HG03571 (cell line): ENCODE measurements around the gene NSG1.

Experiments
- ATAC-seq: cut with Tn5 transposase; IDR thresholded peaks from one replicate; pipeline ENCODE4 v1.9.1; 2021; ENCODE audit not compliant: unreplicated experiment

The NSG1 gene

GRCh38 chr4:4368809-4369580 is 17.9 kb upstream of the NSG1 start:
- ATAC-seq, result no peak

GRCh38 chr4:4374388-4375098 is 12.4 kb upstream of the NSG1 start:
- no peak for ATAC-seq

GRCh38 chr4:4376074-4376473 is 10.8 kb upstream of the NSG1 start:
- ATAC-seq, result no peak

GRCh38 chr4:4377191-4377590 is 9.7 kb upstream of the NSG1 start:
- ATAC-seq, result no peak

- no peak for ATAC-seq
These were observed 9.0 kb upstream of the NSG1 start for GRCh38 chr4:4377732-4378460.

- no peak for ATAC-seq
These were observed 7.3 kb upstream of the NSG1 start for GRCh38 chr4:4379540-4380087.

GRCh38 chr4:4383085-4383484 is 3.8 kb upstream of the NSG1 start:
- ATAC-seq, result no peak

- ATAC-seq, result no peak
These were observed 2.1 kb upstream of the NSG1 start for GRCh38 chr4:4384837-4385236.

GRCh38 chr4:4385729-4386295 is 1.1 kb upstream of the NSG1 start:
- no peak for ATAC-seq

- ATAC-seq, result no peak
These were observed 586 bp upstream of the NSG1 start for GRCh38 chr4:4386296-4386735.

GRCh38 chr4:4387531-4388310 is 819 bp downstream of the NSG1 start:
- ATAC-seq, result no peak

GRCh38 chr4:4388311-4388790 is 1.4 kb downstream of the NSG1 start:
- no peak for ATAC-seq

GRCh38 chr4:4388836-4389575 is 2.1 kb downstream of the NSG1 start:
- ATAC-seq, result no peak

GRCh38 chr4:4390046-4390445 is 3.1 kb downstream of the NSG1 start:
- no peak for ATAC-seq

GRCh38 chr4:4390515-4391240 is 3.8 kb downstream of the NSG1 start:
- no peak for ATAC-seq

- no peak for ATAC-seq
These were observed 5.0 kb downstream of the NSG1 start for GRCh38 chr4:4391866-4392265.

GRCh38 chr4:4392501-4393183 is 5.7 kb downstream of the NSG1 start:
- ATAC-seq, result no peak

- no peak for ATAC-seq
These were observed 7.7 kb downstream of the NSG1 start for GRCh38 chr4:4394644-4395043.
